ENCODE results near the gene MICAL3.
A peak's percentile ranks its signal among the peaks of the same experiment; 100 is the strongest.
"Not testable (repeated sequence)": the region's sequence is repeated elsewhere in the genome, so short reads cannot be mapped to it uniquely, and the experiment has no call there.

Gene MICAL3

DNA sequence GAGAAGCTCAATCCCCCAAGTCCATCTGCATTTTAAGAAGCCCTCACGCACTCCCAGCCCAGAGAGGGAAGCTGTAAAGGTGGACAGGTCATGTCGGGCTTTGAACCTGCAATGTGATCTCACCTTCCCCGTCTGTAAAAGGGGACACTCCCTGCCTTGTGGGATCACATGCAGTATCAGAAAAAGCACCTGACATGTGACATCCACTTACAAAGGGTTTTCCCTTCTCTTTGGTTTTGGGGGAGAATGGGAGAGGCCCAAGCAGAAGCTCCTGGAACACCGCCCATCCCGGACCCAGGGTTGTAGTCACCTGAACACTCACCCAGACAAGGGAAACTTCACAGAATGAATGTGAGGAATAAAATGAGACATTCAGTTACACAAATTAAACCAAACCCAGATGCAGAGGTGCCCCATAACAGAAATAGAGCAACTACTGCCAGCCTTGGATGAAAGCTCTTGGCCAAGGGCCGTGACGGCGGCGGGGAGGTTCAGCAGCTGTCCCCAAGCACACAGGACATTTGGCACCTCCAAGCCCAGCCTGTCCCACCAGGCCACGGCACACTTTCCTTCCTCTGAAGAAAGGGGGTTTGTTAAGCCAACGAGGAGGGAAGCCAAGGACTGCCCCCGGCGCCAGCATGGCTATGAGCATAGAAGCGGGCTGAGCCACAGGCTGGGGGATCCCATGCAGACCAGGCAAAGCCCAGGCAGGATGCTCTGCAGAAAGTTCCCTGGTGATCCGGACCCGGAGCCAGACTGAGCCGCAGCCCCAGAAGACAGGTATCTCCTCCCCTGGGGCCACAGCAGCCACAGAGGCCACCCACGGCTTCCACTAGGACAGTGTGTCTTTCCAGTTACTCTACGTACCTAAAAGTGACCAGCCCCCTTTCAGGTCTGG lies 253.9 kb downstream of the MICAL3 start:
- no peak for DNase-seq

DNA sequence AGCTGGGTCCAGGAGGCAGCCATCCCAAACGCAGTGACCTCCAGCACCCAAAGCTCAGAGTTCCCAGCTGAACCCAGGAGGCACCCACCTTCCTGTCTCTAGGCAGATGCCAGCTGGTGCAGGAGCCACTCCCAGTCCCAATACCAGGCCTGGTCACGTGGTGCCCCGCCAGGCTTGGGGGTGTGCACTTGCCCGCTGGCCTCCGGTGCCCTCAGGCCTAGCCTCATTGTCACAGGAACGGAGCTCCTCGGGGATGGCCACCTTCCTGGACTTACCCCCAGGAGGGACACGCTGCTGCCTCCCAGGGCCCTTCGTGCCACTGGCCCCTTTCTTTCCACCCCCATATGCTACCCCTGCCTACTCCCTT lies 254.7 kb downstream of the MICAL3 start:
- DNase-seq, result peak; percentile 20

DNA sequence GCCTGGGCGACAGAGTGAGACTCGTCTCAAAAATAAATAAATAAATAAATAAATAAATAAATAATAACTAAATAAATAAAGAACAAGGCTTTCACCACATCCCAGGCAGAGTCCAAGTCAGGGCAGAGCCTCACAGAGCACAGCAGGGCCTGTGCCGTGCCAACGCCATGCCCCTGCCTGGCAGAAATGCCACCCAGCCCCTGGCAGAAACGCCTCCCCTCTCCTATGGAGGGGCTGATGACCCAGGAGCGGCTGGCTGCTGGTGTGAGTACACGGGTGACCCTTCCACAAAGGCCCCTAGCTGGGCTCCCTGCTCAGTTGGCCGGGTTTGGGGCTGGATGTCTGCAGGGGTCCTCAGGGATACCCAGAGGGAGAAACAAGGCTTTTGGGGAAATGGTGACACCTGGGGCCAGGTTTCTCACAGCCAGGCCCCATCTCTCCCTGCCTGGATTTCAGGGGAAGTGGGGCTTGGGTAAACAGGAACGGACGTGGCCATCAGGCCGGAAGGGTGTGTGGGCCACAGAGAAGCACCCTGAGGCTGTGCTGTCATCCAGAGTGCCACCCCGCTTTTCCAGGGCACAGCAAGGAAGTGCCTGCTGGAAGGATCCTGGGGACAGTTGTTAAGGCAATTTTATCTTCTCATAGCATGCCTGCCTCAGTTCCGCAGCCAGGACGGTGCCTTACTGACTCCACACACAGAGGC lies 255.2 kb downstream of the MICAL3 start:
- DNase-seq, result no peak

DNA sequence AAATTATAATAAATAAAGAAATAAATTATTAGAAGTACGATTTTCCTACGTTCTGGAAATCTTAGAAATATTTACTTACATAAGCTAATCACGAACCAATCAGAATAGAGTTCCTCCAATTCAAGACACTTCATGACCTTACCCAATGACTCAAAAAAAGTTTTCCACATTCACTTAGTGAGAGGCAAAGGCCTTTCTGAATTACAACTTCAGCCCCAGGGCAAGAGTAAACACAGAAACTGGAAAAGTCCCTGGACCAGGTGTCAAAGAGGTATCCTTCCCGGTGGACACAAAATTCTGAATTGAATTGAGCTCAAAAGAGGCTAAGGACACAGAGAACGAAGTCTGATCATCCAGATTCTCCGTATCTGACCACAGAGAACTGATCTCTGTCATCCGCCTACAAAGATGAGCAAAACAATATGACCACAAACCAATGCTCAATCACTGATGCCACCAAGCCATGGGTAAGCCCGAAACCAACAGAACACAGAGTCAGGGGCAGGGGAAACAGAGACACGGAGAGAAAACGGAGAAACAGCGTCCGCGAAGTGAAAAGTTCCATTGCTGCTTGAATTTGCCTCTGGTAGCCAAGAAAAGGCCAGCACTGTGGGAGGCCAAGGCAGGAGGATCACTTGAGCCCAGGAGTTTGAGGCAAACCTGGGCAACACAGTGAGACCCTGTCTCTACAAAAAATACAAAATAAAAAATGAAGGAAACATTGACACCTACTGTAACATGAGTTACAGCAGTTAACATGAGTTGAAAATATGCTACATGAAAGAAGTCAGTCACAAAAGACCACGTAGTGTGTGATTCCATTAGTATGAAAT lies 256.9 kb downstream of the MICAL3 start:
- DNase-seq, result no peak

DNA sequence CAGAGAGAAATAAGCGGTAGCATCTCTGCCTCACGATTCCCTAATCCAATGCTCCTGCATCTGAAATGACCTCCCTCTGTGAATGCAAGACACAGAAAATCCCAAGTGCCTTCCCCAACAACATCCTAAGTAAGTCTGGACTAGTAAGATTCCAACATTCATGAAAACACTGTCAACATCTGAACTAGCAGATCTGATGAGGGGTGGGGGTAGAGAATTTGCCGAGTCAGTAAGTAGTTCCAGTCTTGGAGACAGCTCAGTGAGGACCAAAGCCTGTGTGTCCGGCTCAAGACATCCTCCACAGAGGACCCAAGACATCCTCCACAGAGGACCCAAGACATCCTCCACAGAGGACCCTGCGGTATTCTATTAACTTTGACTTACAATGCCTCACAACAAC lies 259.5 kb downstream of the MICAL3 start:
- DNase-seq, result not testable (repeated sequence)

DNA sequence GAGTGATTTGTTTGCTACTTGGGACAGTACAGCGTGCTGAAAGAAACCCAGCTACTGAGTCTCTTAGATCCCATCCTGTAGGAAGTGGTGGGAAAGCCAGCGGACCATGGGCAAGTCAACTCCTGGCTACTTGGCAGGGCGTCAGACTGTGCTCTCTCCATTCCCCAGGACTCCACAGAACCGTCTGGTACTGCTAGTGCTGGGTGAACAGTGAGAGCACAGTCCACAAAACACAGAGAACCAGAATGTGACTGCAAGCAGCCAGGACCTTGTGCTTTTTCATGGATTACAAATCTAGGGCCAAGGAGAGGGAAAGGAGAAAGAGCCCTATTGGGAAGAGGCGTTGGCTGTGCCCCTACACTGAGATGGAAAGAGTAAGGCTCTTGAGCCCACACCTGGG lies 260.3 kb downstream of the MICAL3 start:
- DNase-seq, result no peak

DNA sequence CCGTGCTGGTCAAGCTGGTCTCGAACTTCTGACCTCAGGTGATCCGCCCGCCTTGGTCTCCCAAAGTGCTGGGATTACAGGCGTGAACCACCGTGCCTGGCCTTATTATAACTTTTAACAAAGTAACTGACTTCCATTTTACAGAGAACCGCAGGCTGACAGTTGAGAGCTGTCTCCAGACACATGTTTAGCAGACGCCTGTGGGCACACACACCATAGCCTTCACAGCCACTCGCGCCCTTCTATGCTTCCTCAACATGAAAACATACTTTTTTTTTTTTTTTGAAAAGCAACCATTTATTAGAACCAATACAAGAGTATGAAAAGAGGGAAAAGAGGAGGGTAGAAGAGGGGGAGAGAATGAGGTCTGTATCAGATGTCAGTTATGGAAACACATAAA lies 260.9 kb downstream of the MICAL3 start:
- not testable (repeated sequence) for DNase-seq

DNA sequence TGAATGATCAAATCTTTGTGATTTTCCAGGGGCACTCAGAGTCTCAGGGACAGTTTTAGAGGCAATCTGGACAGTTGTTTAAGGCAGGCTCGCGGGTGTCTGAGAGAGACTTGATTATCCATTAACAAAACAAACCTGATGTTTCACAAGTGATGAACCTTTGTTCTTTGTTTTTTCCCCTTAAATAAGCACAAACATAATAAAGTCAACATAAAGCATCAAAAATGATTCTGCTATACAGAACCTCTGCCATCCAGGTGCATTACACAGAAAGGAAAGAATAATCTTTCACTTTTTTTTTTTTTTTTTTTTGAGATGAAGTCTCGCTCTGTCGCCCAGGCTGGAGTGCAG lies 263.2 kb downstream of the MICAL3 start:
- DNase-seq, result no peak

DNA sequence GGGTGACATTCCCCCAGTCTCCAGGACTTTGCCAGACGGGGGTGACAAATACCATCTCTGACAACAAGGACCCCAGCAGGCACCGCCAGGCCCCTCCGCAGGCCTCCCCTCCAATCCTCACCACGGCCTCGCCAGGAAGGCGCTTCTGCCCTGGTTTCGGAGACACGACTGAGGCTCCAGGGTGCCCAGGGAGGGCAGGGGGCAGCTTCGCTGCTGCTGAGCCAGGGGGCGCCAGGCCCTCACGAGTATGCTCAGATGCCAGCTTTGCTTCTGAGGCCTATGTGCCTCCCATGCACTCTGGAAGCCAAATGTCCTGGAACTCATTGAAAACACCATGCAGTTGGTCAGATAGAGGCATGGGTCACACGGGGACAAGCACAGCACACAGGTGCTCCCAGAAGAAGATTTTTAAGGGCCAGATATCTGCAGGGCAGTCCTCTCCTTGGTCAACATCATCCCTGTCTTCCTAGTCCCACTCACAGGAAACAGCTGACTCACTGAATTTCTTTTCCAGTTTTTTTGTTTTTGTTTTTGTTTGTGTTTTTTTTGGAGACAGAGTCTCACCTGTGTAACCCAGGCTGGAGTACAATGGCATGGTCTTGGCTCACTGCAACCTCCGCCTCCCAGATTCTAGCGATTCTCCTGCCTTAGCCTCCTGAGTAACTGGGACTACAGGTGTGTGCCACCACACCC lies 270.0 kb downstream of the MICAL3 start:
- peak; percentile 25 for DNase-seq

DNA sequence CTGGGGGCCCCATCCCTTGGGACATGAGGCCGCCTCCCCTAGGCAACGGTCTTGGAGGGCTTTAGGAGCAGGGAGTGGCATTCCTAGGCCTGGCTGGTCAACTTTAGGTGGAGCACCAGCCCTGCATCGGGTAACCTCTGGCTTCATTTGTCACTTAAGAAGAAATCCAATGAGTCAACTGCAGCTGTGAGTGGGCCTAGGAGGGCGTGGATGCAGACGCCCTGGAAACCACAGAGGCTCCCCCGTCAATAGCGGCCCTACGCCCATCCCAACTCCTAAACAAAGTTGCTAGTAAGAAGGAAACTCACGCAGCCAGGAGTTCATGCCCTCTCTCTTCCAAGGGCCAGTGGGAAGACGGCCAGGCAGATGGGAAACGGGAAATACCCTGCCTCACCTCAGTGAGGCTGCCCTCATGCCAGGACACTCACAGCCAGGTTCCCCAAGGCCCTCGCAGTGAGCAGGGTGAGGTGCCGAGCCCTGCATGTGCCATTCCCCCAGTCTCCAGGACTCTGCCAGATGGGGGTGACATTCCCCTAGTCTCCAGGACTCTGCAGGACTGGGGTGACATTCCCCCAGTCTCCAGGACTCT lies 270.9 kb downstream of the MICAL3 start:
- no peak for DNase-seq

DNA sequence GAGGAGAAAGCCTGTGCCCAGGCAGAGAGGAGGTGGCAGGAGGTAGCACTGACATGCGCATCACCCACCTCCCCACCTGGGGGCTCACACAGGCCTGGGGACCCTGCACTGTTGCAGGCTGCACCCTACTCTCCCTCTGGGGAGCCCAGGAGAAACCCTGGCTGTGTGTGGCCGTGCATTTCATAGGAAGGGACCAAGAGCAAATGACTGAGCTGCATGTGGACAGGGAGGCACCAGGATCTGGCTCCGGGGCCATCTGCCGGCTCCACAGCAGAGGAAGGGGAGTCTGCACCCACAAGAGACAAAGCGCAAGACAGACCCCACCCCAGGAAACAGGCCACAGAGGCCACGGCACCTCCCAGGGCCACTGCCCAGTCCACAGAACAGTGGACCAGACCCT lies 272.8 kb downstream of the MICAL3 start:
- no peak for DNase-seq

DNA sequence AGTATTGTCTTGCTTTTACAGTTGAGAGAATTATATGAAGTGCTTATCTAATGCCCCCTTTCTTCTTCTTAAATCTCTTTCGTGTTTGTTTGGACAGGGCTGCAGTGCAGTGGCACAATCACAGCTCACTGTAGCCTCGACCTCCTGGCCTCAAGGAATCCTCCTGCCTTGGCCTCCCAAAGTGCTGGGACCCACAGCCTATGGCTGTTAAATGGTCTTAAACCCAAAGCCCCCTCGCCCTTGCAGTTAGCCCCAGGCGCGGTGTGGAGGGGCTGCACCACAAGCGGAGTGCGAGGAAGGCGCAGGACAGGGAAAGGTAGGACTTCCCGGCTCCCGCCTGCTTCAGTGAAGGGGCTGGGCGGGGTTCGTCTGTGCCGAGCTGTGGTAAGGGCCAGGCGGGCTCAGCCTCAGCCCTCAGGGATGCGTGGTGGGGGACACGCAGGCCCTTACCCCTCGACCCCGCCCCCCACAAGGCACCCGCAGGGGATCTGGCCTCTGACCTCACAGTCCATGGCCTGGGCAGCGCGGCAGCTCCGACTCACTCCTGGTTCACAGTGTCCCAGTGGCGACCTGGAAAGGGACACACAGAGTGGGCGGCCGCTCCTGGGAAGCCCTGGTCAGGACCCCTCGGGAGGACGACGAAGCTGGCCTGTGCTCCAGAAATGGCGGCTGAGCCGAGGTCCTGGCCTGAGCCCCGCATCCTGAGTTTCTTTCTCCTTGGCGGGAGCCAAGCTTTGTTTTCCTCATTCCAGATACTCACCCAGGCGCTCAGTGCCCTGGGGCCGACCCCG lies 274.6 kb downstream of the MICAL3 start:
- DNase-seq, result no peak

DNA sequence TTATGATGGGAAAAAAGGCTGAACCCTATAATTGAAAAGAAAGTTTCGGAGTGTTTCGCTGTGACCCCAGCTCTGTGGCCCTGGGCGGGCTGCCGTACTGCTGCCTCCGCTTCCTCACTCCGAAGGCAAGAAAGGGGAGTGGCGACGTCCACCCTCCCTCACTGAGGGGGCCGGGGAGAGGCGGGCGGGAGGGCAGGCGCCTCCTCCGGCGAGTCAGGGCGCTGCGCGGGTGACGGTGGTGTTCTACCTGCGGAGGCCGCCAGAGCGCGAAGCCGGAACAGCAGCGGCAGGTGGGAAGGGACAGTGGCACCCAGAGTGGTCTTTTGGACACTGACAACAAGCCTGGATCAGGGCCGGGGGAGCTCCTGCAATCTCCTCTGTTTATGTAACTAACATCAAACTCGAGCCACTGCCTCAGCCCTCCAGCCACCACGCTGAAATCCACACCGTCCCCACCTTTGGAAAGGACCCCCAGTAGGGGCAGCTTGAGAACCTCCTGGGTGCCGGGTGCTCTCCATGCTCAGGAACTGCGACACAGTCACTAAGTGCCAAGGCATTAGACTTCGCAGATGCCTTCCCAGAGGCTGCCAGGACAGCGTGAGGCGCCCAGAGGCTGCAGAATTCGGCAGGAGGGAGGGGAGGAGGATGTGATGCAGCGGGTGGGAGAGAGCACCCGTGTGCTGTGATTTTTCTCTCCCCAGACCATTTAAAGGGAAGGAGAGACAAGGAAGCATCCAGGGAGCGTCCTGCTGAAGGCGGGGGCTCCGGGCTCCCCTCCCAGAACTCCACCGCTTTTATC lies 275.6 kb downstream of the MICAL3 start:
- no peak for DNase-seq

DNA sequence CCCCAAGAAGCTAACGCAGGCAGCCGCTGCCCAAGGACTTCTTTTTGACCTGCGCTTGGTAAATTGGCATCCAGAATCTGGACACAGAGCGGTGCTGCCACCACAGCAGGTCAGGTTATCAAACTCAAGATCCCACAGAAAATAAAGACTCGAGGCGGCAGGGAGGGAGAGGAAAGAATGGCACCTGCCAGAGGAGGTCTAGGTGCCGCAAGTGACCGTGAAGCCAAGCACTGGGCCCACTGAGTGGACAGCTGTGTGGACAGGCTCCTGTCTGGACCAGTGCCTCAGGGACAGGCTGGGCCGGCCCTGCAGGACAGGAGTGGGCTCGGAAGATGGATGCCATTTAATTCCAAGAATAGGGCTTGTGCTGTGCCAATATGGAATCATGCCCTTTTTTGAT lies 277.4 kb downstream of the MICAL3 start:
- no peak for DNase-seq

DNA sequence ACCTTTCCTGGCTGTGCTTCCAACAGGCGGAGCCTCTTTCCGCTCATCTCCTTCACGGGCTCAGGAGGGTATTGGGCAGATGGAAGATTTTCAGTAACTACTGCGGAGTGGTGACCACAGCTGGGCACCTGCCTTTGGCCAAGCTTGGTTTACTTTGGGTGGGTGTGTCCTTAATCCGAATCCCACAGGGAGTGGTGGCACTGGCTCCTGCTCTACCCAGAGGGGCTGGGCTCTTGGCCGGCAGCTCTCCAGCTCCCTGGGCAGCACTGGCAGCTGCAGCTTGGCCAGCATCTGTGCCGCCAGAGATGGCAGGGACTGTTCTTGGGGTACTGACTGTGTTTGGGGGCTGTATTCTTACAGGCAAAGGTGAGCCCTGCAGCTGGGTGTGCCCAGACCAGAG lies 279.9 kb downstream of the MICAL3 start:
- DNase-seq, result peak; percentile 65

DNA sequence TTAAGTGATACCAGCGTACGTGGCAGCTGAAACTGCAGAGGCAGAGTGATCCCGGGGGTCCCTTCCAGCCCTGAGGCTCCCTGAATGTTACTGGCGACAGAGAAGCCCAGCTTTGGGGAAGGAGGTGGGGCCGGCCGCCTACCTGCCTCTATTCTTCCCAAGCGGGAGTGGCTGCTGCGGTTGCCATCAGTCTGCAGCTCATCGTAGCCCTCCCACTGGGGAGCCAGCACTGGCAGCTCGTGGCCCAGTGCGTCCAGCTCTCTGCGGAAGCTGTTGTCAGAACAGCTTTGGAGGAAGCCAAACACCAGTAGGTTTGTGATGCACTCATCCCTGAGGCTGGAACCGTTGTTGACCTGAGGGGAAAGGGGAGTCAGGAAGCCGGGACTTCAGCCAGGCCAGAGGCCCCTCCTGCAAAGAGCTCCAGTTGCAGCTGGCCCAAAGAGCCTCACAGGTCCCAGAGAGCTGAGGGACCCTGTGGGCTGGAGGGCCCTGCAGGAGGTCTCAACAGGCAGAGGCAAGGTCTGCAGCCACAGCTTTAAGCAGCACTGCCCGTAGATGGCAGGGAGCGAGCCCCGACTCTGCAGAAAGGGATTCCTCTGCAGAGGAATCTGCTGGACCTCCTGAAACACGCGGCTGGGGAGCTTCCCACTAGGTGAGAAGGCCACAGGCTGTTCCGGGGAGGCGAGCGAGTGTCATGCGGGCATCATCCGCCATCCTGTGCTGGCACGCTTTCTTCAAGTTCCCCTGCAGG lies 280.5 kb downstream of the MICAL3 start:
- no peak for DNase-seq

DNA sequence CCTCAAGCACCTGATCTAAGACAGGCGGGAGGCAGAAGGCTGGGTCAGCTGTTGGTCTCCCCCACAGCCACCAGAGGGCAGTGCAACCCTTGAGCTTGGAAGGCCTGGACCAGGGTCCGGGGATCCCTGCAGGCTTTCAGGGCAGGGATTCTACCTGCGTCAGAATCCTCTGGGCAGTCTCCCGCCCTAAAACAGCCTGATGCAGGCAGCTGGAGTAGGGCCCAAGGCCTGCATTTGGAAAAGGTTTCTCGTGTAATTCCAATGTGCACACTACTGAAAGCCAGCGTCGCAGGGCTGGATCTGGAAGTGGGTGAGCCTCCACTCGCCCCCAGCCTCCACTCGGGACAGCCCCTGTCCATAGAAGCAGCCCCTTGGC lies 281.8 kb downstream of the MICAL3 start:
- DNase-seq, result peak; percentile 82

DNA sequence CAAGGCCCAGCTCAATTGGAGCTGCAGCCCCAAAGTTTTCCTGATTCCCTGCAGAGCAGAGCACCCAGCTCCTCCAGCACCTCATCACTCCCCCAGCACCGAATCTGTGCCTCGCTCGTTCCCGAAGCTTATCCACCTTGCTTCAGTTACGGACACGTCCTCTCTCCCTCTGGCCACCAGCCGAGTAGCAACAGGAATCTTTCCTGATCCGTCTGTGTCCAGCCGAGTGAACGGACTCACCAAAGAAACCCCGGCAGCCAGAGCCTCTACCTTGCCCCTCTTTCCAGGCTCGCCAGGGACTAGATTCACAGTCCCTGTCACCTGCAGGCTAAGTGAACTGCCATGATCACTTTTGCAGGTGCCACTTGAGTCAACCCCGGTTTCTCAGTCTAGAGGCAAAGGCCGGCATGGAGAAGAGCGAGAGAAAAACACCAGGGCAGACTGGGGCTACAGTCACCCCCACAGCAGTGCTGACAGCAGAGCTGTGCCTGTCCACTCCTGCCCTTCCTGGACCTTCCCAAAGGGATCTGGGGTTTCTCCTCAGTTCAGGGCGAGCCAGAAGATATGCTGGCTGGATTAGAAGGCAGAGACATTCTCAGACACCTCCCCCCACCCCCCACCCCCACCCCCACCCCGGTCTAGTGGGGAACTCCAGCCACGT lies 282.4 kb downstream of the MICAL3 start:
- no peak for DNase-seq

DNA sequence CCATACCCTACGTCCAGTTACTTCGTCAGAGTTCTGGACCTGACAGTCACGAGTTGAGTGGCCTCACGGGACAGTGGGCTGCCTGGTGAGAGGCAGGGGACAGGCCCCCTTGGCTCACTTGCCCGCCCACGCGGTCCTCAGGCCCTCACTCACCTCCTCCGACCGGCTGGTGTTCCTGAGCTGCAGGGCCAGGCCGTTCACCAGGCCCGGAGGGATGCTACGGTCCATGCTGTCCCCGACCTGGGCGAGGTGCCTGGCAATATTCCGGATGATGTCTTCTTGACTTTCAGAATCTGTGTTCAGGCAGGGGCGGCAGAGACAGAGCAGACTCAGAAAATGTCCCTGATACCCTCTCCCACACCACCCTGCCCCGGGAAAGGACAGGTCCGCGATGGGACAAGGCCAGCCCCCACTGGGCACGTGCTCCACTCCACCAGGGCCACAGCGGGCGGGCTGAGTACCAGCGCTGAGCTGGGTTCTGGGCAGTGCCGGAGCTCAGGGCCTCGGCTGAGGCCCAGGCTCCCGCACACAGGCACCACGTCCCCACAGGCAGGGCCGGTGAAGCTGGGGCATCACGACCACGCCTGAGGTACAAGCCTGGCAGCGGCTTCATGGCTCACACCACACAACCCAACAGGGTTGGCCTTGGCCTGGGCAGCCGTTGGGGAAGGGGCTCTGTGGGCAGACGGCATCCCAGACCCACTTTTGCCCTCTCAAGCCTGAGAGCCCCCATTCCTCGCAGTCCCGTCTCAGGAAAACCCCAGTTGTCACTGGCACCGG lies 285.0 kb downstream of the MICAL3 start:
- DNase-seq, result no peak
